Activated T-cell treated with anti-CD3 and anti-CD28 coated beads, Interleukin-2, amount 50 U/mL, for 24 hours (primary cell): ENCODE measurements around the gene RNF181.

Experiments used
- DNase-seq: peaks from one replicate; pipeline ENCODE4 v3.0.0-alpha.2; 2020
- H3K27ac Mint-ChIP-seq: 2 replicates; pipeline ENCODE4 v1.8.0; 2020; ENCODE audit warnings: mild to moderate bottlenecking, mixed read lengths
- H3K27me3 Mint-ChIP-seq: 2 replicates; pipeline ENCODE4 v1.8.0; 2020; ENCODE audit warnings: mixed read lengths
- H3K36me3 Mint-ChIP-seq: 2 replicates; pipeline ENCODE4 v1.8.0; 2020; ENCODE audit warnings: low read depth, mixed read lengths
- H3K4me1 Mint-ChIP-seq: 2 replicates; pipeline ENCODE4 v1.8.0; 2020; ENCODE audit warnings: low read depth, mixed read lengths
- H3K4me3 Mint-ChIP-seq: 2 replicates; pipeline ENCODE4 v1.8.0; 2020; ENCODE audit warnings: mild to moderate bottlenecking, moderate library complexity, mixed read lengths
- H3K9me3 Mint-ChIP-seq: 2 replicates; pipeline ENCODE4 v1.8.0; 2020; ENCODE audit warnings: mixed read lengths

The RNF181 gene

GRCh38 chr2:85646166-85646565 lies 50.6 kb downstream of the RNF181 start:
- H3K27ac Mint-ChIP-seq: no peak overlapping the region

More at GRCh38 chr2:85646166-85646565, 50.6 kb downstream of the RNF181 start:
- no peaks in the 10 kb centered on the region for H3K27me3 Mint-ChIP-seq
- H3K36me3 Mint-ChIP-seq: peaks cover 96% of the 10 kb centered on the region
- H3K4me3 Mint-ChIP-seq: no peak overlapping the region
- peaks cover 15% of the 10 kb centered on the region for H3K4me1 Mint-ChIP-seq
- H3K9me3 Mint-ChIP-seq: no peaks in the 10 kb centered on the region
- DNase-seq: no peak
